OCI-LY7 (cell line): ENCODE measurements around the gene DRC7.

ENCODE experiments used
- CTCF ChIP-seq: fragments of 200-600 bp; sonication (generic); conservative IDR thresholded peaks from 2 replicates; pipeline ENCODE4 v1.5.1; 2014; ENCODE audit warnings: mild to moderate bottlenecking, antibody characterized with exemption, low read length, moderate library complexity, mixed read lengths
- EZH2phosphoT487 ChIP-seq: fragments of 200-600 bp; sonication (generic); IDR thresholded peaks from 2 replicates; pipeline ENCODE4 v1.6.1; 2018; ENCODE audit warnings: low read depth, borderline replicate concordance, mild to moderate bottlenecking, mixed run types, antibody characterized with exemption, low read length, moderate library complexity, mixed read lengths

GRCh38 chr16:57656342-57656955 is 38.2 kb upstream of the DRC7 start:
- TF ChIP-seq CTCF: no peak
- TF ChIP-seq EZH2phosphoT487: no peak
